Cerebellar cortex (tissue), 1 donor: Measurements from ENCODE around the gene ARHGEF4.
"Not testable (repeated sequence)": the region's sequence is repeated elsewhere in the genome, so short reads cannot be mapped to it uniquely, and the experiment has no call there.

Experiments
- DNase-seq: peaks from one replicate; pipeline ENCODE4 v3.0.0-alpha.2; 2015; ENCODE audit warnings: low spot score

ARHGEF4 gene

GRCh38 chr2:130884503-130884902 is 47.8 kb downstream of the ARHGEF4 start:
- DNase-seq: no peak

- DNase-seq: no peak
These were observed 50.9 kb downstream of the ARHGEF4 start for GRCh38 chr2:130887643-130888042.

- no peak for DNase-seq
These were observed 54.4 kb downstream of the ARHGEF4 start for GRCh38 chr2:130890941-130891669.

GRCh38 chr2:130891966-130892365 is 55.3 kb downstream of the ARHGEF4 start:
- no peak for DNase-seq

- DNase-seq: no peak
These were observed 56.4 kb downstream of the ARHGEF4 start for GRCh38 chr2:130892793-130893785.

- no peak for DNase-seq
These were observed 57.7 kb downstream of the ARHGEF4 start for GRCh38 chr2:130894326-130894942.

GRCh38 chr2:130896813-130897212 is 60.1 kb downstream of the ARHGEF4 start:
- no peak for DNase-seq

- DNase-seq: no peak
These were observed 61.8 kb downstream of the ARHGEF4 start for GRCh38 chr2:130898553-130898952.

GRCh38 chr2:130899306-130899705 is 62.6 kb downstream of the ARHGEF4 start:
- no peak for DNase-seq

- no peak for DNase-seq
These were observed 64.3 kb downstream of the ARHGEF4 start for GRCh38 chr2:130901061-130901460.

- not testable (repeated sequence) for DNase-seq
These were observed 64.9 kb downstream of the ARHGEF4 start for GRCh38 chr2:130901626-130902025.

- no peak for DNase-seq
These were observed 72.1 kb downstream of the ARHGEF4 start for GRCh38 chr2:130908832-130909231.

- no peak for DNase-seq
These were observed 74.2 kb downstream of the ARHGEF4 start for GRCh38 chr2:130910931-130911330.

- DNase-seq: no peak
These were observed 74.8 kb downstream of the ARHGEF4 start for GRCh38 chr2:130911482-130911881.

- no peak for DNase-seq
These were observed 75.3 kb downstream of the ARHGEF4 start for GRCh38 chr2:130911996-130912395.

GRCh38 chr2:130912471-130912870 is 75.8 kb downstream of the ARHGEF4 start:
- DNase-seq: no peak

GRCh38 chr2:130913891-130914290 is 77.2 kb downstream of the ARHGEF4 start:
- DNase-seq: no peak

GRCh38 chr2:130915149-130915548 is 78.4 kb downstream of the ARHGEF4 start:
- DNase-seq: no peak

GRCh38 chr2:130915595-130916437 is 79.1 kb downstream of the ARHGEF4 start:
- DNase-seq: no peak

GRCh38 chr2:130916438-130916705 is 79.7 kb downstream of the ARHGEF4 start:
- DNase-seq: no peak

GRCh38 chr2:130917006-130917688 is 80.4 kb downstream of the ARHGEF4 start:
- no peak for DNase-seq
